C1 segment of cervical spinal cord (tissue), 14 donors: ENCODE measurements around the gene MYOD1.

ENCODE experiments used
- DNase-seq, 14 donors: peaks; one replicate each; lab custom pipeline; 2025; lab: John Stamatoyannopoulos, UW

MYOD1 gene

DNA sequence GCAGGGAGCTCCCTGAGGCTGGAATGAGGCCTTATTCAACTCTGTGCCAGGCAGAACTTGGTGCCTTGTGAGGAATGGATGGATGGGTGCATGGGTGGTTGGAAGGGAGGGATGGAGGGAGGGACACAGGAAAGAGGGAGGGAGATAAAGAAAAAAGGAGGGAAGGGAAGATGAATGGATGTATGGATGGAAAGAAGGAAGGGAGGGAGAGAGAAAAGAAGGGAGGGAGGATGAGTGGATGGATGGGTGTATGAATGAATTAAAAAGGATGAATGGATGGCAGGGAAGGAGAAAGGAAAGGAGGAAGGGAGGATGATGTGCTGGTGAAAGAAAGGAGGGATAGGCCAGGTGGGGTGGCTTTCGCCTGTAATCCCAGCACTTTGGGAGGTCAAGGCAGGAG, 49.8 kb downstream of the MYOD1 start:
- DNase-seq, result no peak

DNA sequence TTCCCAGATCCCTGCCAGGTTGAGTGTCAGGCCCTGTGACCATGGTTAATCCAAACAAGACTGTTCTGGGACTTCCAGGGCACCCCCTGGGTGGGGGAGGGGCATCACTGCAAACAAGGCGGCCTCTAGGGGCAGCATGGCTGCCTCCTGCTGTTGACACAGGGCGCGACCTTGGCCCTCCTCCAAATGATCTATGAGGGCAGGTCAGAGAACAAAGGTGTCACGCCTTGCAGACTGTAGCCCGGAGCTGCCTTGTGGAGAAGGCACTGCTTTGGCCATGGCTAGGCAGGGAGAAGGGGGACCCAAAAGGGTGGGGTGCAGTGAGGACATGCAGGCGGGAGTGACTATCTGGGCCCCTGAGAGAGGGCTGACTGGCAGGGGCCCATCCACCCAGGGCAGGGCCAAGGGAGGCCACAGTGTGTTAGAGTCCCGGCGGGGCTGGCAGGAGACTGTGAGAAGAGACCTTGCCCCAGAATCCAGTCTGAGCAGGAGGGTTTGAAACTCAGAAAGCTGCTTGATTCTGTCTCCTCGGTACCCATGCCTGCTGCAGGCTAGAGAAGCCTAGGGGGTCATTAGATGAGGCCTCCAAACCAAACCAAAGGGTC, 50.8 kb downstream of the MYOD1 start:
- no peak for DNase-seq

DNA sequence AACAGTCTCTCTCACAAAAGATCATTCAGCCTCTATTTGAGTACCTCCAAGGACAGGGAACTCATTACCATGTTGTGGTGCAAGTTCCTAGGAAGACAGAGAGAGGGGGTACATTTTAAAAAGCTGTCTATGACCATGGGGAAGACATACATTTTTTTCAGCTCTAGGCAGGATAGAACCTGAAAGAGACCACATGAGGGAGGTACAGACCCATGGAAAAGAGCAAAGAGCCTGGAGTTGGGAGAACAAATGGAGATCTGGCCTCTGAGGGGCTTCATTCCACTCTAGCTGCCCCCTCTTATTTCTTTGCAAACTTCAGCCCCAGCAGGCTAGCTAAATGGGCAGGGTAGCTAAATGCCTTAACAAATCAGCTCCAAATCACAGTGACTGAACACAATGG, 51.5 kb downstream of the MYOD1 start:
- no peak for DNase-seq

DNA sequence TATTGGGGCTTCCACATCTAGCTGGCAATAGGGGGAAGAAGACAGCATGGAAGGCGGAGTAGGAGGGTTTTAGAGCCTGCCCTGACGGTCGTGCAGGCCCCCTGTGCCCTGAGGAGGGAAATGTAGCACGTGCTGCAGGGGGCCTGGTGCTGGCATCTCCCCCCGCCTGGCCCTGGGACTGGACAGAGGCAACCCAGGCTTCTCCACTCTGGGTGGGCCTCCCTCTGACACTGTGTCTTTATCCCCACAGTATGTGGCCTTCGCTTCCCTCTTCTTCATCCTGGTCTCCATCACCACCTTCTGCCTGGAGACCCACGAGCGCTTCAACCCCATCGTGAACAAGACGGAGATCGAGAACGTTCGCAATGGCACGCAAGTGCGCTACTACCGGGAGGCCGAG, 52.0 kb downstream of the MYOD1 start:
- DNase-seq, result no peak
